A172 (cell line): ENCODE results near the gene AK1. TPM values are rescaled to one million over a fixed set of nuclear protein-coding genes. Genes with fewer than 3 reads are reported as not detected.

Source experiments
- DNase-seq: peaks from one replicate; pipeline ENCODE4 v3.0.0-alpha.2; 2015; ENCODE audit warnings: low spot score
- total RNA-seq: library from RNA; depleted of rRNA; stranded (reverse); fragments of >200 nt; shearing (Covaris generic); gene quantifications from 2 replicates; pipeline ENCODE4 v1.2.3, GENCODE V29; 2014

The AK1 gene
- total RNA-seq, 1 experiment from 2014 or later = 173 TPM

GRCh38 chr9:127909839-127910273 is 32.4 kb upstream of the AK1 start:
- DNase-seq = no peak

- no peak for DNase-seq
Observed at GRCh38 chr9:127908660-127908926, 31.1 kb upstream of the AK1 start.

GRCh38 chr9:127907867-127908659 is 30.6 kb upstream of the AK1 start:
- no peak for DNase-seq

- no peak for DNase-seq
Observed at GRCh38 chr9:127905788-127906191, 28.3 kb upstream of the AK1 start.

- DNase-seq = no peak
Observed at GRCh38 chr9:127905004-127905728, 27.7 kb upstream of the AK1 start.

- no peak for DNase-seq
Observed at GRCh38 chr9:127904561-127905003, 27.1 kb upstream of the AK1 start.

GRCh38 chr9:127903557-127904475 is 26.3 kb upstream of the AK1 start:
- DNase-seq = peak; percentile 57

GRCh38 chr9:127899128-127899943 is 21.9 kb upstream of the AK1 start, which contains the start of gene ST6GALNAC6:
Gene ST6GALNAC6, minus strand, starts transcription at chr9:127899603. Its CDS starts 1,622 bp downstream, at chr9:127897981.
- no peak for DNase-seq

GRCh38 chr9:127898433-127899127 is 21.1 kb upstream of the AK1 start:
- peak; percentile 71 for DNase-seq

- no peak for DNase-seq
Observed at GRCh38 chr9:127897193-127897692, 19.8 kb upstream of the AK1 start.

GRCh38 chr9:127896395-127897192 is 19.1 kb upstream of the AK1 start:
- DNase-seq = no peak

GRCh38 chr9:127895811-127896210 is 18.3 kb upstream of the AK1 start:
- no peak for DNase-seq

- DNase-seq = no peak
Observed at GRCh38 chr9:127893392-127893791, 15.9 kb upstream of the AK1 start.

- DNase-seq = no peak
Observed at GRCh38 chr9:127892831-127893230, 15.4 kb upstream of the AK1 start.

- DNase-seq = no peak
Observed at GRCh38 chr9:127890053-127890452, 12.6 kb upstream of the AK1 start.

- DNase-seq = no peak
Observed at GRCh38 chr9:127887792-127888191, 10.3 kb upstream of the AK1 start.

- DNase-seq = no peak
Observed at GRCh38 chr9:127886401-127886972, 9.0 kb upstream of the AK1 start.

- DNase-seq = no peak
Observed at GRCh38 chr9:127885508-127886281, 8.2 kb upstream of the AK1 start.
